Measurements from ENCODE around the gene ARHGEF4.
"Not testable (repeated sequence)": the region's sequence is repeated elsewhere in the genome, so short reads cannot be mapped to it uniquely, and the experiment has no call there.

The ARHGEF4 gene

GRCh38 chr2:130884013-130884412, 47.3 kb downstream of the ARHGEF4 start:
- no peak for DNase-seq (ENCODE audit: low read depth in 4 of 4, low spot score in 1 of 4)

DNA sequence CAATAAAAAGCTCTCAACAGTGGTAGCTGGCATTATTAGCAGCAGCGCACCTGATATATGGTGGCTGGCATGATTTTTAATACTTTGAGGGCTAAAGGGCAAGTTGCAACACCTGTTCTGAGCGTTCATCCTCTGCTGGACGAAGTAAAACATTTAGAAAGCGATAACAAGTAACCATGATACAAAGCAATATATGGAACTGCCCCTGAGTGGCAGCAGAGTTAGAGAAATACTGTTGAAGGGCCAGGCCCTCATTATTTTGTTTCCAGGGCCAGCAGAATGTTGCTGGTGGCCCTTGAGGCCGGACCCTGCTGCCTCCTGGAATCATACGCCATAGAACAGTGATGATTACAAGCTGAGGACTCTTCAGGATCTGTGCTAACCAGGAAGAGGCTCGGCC, 47.8 kb downstream of the ARHGEF4 start:
- no peak for DNase-seq (ENCODE audit: low read depth in 4 of 4, low spot score in 1 of 4)

- DNase-seq (ENCODE audit: low read depth in 4 of 4, low spot score in 1 of 4): no peak
Measured at GRCh38 chr2:130887643-130888042, 50.9 kb downstream of the ARHGEF4 start.

DNA sequence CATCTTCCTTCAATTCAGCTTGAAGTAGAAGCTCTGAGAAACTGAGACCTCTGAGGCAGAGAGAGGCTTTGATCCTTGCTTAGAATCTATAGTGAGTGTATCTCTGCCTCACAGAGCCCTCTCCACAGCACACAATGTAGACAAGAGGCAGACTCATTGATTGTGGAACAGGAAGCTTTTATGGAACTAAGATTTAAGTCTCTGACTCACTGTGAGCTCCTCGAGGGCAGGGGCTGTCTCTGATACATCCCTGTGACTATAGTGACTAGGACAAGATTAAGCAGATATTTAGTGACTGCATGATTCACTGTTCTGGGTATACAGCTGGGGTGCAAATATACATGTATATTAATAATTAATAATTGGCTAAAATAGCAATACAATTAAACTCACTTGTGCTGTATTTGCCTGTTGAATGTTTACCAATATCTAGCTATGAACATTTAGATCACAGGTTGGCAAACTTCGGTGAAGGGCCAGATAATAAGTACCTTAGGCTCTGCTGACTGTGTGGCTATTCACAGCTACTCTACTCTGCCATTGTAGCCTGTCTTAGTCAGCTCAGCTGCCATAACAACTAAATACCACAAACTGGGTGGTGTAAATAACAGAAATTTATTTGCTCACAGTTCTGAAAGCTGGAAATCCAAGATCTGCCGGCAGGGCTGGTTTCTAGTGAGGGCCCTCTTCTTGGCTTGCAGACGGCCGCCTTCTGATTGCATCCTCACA, 54.4 kb downstream of the ARHGEF4 start:
- DNase-seq (ENCODE audit: low read depth in 4 of 4, low spot score in 1 of 4): no peak

DNA sequence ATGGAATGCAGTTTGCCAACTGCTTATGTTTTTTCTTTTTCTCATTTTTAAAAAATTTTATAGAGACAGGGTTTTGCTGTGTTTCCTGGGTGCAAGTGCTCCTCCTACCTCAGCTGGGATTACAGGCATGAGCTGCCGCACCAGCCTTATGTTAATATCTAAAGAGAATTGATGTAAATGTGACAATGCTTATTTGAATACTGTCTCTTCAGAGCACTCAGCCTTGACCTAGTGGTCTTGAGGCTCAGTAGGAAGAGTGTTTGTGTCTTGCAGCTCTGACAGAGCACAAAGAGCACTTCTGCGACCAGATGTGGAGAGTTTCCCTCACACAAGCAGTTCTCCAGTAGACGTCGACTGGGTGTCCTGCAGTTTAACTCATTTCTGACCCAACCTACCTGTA, 55.3 kb downstream of the ARHGEF4 start:
- no peak for DNase-seq (ENCODE audit: low read depth in 4 of 4, low spot score in 1 of 4)

DNA sequence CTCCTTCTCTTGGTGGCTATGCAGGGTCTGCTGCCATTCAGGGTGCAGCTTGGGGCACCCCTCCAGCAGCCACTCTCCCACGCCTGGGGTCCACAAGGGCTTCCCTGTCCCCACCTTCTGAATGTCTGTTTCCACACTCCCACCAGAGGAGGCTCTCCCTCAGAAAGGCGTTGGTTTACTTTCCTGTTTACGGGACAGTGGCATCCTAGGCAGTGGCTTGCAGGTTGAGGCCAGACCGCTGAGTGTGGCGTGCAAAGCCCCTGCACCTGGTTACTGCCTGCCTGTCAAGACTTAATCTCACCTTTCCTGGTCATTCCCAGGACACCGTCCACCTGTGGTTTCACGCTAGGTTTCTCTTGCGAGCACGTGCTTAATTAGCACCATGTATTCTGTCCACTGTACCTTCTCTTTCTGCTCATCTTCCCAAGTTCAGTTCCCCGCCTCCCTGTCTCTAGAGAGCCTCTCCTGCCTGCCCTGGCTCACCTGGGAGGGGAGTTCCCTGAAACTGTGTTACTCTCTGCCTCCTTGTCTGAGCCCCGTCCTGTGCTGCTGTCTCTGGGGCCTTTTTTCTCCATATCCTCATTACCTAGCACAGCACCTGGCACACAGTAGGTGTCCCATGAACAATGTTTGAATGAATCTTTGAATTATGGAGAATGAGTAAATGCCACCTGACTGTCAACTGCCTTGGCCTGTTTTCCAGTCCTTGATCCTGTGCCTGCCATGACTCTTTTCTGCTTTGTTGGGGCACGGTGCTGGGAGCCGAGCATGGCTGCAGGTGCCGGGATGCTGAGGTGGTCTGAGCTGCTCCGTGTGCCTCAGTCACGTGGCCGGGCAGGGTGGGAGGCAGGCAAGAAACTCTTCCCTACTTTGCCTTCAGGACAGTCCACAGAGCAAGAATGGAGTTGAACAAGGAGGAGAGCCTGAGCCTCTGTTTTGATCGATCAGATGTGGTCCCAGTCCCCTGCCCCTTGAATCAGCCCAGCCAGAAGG, 56.4 kb downstream of the ARHGEF4 start:
- DNase-seq (ENCODE audit: low read depth in 4 of 4, low spot score in 1 of 4): no peak

- DNase-seq (ENCODE audit: low read depth in 4 of 4, low spot score in 1 of 4): no peak
Measured at GRCh38 chr2:130894326-130894942, 57.7 kb downstream of the ARHGEF4 start.

GRCh38 chr2:130896813-130897212, 60.1 kb downstream of the ARHGEF4 start:
- no peak for DNase-seq (ENCODE audit: low read depth in 4 of 4, low spot score in 1 of 4)

- DNase-seq (ENCODE audit: low read depth in 4 of 4, low spot score in 1 of 4): no peak
Measured at GRCh38 chr2:130898553-130898952, 61.8 kb downstream of the ARHGEF4 start.

DNA sequence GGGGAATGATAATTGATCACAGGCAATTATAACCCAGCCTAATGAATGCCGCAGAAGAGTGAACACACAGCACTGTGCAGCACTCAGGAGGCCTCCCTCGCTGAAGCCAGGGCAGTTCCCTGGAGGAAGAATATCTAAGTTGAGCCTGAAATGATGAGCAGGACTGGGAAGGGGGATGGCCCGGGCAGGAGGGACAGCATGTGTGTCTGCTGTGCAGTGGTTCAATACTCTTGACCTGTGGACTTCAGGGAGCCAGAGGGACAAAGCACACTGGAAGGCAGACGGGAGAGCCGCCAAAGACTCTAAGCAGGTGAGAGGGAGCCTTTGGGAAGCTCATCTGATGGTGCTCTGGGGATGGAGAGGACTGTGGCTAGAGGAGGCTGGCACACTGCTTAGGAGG, 62.6 kb downstream of the ARHGEF4 start:
- no peak for DNase-seq (ENCODE audit: low read depth in 4 of 4, low spot score in 1 of 4)

DNA sequence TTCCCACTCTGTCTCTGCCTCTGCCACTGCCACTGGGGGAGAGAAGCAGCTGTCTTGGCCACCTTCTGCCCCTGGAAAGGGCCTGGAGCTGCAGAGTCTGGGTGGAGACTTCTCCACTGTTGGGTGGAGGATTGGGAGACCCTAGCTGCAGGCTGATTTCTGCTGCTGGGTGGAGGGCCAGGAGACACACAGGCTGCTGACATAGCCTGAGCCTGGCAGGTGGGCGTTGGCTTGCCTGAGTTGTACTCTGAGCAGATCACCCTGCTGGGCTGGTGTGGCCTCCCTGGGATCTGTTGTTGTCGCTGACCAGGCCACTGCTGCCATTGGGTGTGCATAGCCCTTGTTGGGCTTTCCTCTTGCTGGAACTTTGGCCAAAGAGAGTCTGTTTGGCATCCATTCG, 64.3 kb downstream of the ARHGEF4 start:
- DNase-seq (ENCODE audit: low read depth in 4 of 4, low spot score in 1 of 4): no peak

- not testable (repeated sequence) for DNase-seq (ENCODE audit: low read depth in 4 of 4, low spot score in 1 of 4)
Measured at GRCh38 chr2:130901626-130902025, 64.9 kb downstream of the ARHGEF4 start.

- DNase-seq (ENCODE audit: low read depth in 4 of 4, low spot score in 1 of 4): no peak
Measured at GRCh38 chr2:130908832-130909231, 72.1 kb downstream of the ARHGEF4 start.

DNA sequence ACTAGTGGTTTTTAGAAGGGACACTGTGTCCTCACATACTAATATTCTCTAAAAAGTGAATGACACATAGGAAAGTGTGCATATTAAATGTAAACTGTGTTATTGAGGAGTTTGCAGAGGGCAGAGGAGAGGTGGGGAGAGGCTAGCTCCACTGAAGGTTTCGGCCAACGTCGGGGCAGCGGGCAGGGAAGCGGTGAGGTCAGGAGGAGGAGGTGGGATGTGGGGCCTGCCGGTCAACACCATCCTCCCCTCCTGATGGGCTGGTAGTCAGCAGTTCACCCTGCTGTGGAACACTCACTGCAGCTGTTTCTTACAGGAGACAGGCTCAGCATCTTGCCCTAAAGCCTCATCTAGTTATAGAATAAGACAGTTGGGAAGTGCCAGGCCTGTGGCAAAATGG, 74.2 kb downstream of the ARHGEF4 start:
- no peak for DNase-seq (ENCODE audit: low read depth in 4 of 4, low spot score in 1 of 4)

DNA sequence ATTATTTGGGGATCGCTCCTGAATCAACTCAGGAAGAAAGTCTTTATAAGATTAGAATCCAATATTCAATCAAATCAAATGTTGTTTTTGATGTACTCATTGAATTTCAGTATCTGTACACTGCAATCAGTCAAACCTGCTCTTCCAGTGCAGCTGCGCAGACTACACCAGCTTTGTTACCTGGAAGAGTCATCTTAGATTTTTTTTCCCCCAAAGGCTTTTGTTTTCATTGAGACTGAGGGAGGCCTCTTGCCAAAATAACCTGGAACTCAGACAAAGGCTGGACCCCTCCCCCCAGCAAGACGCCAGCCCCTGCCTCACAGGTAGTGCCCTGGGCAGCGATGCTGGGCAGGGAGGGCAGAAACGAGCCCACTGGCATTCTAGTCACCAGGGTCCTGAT, 74.8 kb downstream of the ARHGEF4 start:
- DNase-seq (ENCODE audit: low read depth in 4 of 4, low spot score in 1 of 4): no peak

DNA sequence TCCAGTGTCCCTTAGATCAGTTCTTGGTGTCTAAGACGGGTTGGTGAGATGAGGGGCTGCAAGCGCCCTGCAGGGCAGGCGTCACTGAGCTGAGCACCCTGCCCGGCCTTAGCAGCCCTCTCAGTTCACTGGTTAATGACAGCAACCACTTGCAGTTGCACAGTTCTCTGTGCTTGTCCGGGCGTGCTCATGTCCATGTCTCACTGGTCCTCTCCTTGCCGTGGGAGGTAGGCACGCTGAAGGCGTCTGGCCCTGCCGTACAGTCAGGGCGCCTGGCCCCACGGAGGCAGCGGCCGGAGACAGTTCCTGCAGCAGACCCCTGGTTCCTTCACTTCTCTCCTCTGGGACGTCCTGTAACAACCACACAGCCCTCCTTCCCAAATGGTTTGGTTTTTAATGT, 75.3 kb downstream of the ARHGEF4 start:
- no peak for DNase-seq (ENCODE audit: low read depth in 4 of 4, low spot score in 1 of 4)

DNA sequence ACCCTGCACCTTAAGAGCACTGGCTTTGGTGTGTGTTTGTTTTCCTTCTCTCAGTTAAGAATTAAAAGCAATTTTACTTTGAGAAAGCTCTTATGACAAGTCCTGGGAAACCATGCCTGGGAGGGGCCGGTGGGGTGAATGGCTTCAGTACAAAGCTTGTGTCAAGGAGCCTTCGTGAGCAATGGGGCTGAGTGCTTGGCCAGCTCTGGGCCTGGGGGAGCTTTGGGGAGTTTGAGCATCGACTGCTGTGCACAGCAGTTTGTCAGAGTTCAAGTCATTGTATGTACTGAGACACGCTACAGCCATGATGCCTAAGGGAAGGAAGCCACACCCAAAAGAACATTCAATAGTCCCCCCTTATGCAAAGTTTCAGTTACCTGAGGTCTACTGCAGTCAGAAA, 75.8 kb downstream of the ARHGEF4 start:
- no peak for DNase-seq (ENCODE audit: low read depth in 4 of 4, low spot score in 1 of 4)

GRCh38 chr2:130913891-130914290, 77.2 kb downstream of the ARHGEF4 start:
- no peak for DNase-seq (ENCODE audit: low read depth in 4 of 4, low spot score in 1 of 4)

DNA sequence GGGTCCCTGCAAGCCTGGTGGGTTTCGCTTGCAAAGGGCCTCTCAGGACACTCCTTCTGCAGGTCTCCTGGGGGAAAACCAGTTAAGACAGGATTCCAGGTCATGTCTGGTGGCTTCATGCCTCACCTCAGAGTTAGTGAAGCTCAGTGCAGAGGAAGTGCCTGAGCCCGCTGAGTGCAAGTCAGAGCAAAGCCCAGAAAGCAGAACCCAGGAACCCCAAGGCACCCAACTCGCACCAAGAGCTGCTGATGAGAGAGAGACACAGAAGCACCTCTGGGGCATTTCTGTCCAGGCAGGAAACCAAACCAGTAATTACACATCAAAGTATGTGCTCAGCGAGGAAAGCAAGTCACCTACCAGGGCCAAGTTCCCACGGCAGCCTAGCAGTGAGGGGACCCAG, 78.4 kb downstream of the ARHGEF4 start:
- DNase-seq (ENCODE audit: low read depth in 4 of 4, low spot score in 1 of 4): no peak

- DNase-seq (ENCODE audit: low read depth in 4 of 4, low spot score in 1 of 4): no peak
Measured at GRCh38 chr2:130915595-130916437, 79.1 kb downstream of the ARHGEF4 start.

DNA sequence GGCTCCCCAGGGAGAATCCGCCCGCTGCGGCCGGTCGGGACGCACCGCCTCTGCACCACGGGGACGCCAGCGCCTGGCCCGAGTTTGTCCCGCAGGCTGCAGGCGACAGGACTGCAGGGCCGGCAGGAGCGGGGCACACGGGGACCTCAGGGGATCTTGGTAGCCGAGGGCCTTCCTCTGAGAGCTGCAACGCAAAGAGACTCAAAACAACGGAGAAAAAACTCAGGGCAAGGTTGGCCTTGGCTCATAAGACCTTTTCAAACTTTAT, 79.7 kb downstream of the ARHGEF4 start:
- DNase-seq (ENCODE audit: low read depth in 4 of 4, low spot score in 1 of 4): no peak

Data from stimulated activated CD4-positive, alpha-beta T cell treated with anti-CD3 and anti-CD28 coated beads, Interleukin-1b, Interleukin-23, amount 100 ng/mL, for 24 hours (primary cell).